ENCODE data around the gene HSD3B2. TPM values are rescaled to one million over a fixed set of nuclear protein-coding genes. Genes with fewer than 3 reads are reported as not detected.

HSD3B2 gene
- total RNA-seq, 2 donors from 2014 or later: 2.2 to 27.2 TPM

GRCh38 chr1:119394085-119394484 is 20.9 kb upstream of the HSD3B2 start:
- intact Hi-C loops (cut with DNase I): no loop called here
- peak; percentile 58 for DNase-seq
- no peak overlapping the region for H3K4me3 ChIP-seq
- H3K27ac ChIP-seq: no peak overlapping the region
- TF ChIP-seq CTCF (IDR thresholded peaks at IDR 0.05): no peak
- H3K36me3 ChIP-seq: no peaks in the 10 kb centered on the region
- no peaks in the 10 kb centered on the region for H3K4me1 ChIP-seq
- H3K9ac ChIP-seq (ENCODE audit: low read depth in 2 of 2, low read length in 2 of 2): no peak overlapping the region
- no peaks in the 10 kb centered on the region for H3K27me3 ChIP-seq
- H3K9me3 ChIP-seq: no peaks in the 10 kb centered on the region

GRCh38 chr1:119396982-119397381 is 18.0 kb upstream of the HSD3B2 start:
- H3K9me3 ChIP-seq: no peaks in the 10 kb centered on the region
- H3K36me3 ChIP-seq: no peaks in the 10 kb centered on the region
- no peaks in the 10 kb centered on the region for H3K27me3 ChIP-seq
- intact Hi-C loops (cut with DNase I): no loop called here
- H3K9ac ChIP-seq (ENCODE audit: low read depth in 2 of 2, low read length in 2 of 2): no peak overlapping the region
- no peak for TF ChIP-seq CTCF (IDR thresholded peaks at IDR 0.05)
- H3K4me3 ChIP-seq: no peak overlapping the region
- no peaks in the 10 kb centered on the region for H3K4me1 ChIP-seq
- no peak for DNase-seq
- no peak overlapping the region for H3K27ac ChIP-seq

GRCh38 chr1:119397986-119398385 is 17.0 kb upstream of the HSD3B2 start:
- TF ChIP-seq CTCF (IDR thresholded peaks at IDR 0.05): no peak
- Histone ChIP-seq H3K4me1 (no peaks in the 10 kb centered on the region), H3K36me3 (no peaks in the 10 kb centered on the region), H3K9me3 (no peaks in the 10 kb centered on the region), H3K9ac (ENCODE audit: low read depth in 2 of 2, low read length in 2 of 2) (no peak overlapping the region), H3K27ac (no peak overlapping the region), H3K4me3 (no peak overlapping the region), H3K27me3 (no peaks in the 10 kb centered on the region)
- DNase-seq: no peak
- intact Hi-C loops (cut with DNase I): no loop called here

GRCh38 chr1:119404736-119405135 is 10.2 kb upstream of the HSD3B2 start:
- no peaks in the 10 kb centered on the region for H3K4me1 ChIP-seq
- no peaks in the 10 kb centered on the region for H3K36me3 ChIP-seq
- intact Hi-C loops (cut with DNase I): no loop called here
- no peak for DNase-seq
- no peaks in the 10 kb centered on the region for H3K27me3 ChIP-seq
- no peak overlapping the region for H3K9ac ChIP-seq (ENCODE audit: low read depth in 2 of 2, low read length in 2 of 2)
- no peak overlapping the region for H3K4me3 ChIP-seq
- no peak overlapping the region for H3K27ac ChIP-seq
- no peak for TF ChIP-seq CTCF (IDR thresholded peaks at IDR 0.05)
- H3K9me3 ChIP-seq: no peaks in the 10 kb centered on the region

GRCh38 chr1:119409731-119410130 is 5.2 kb upstream of the HSD3B2 start:
- no peak overlapping the region for H3K27ac ChIP-seq
- DNase-seq: no peak
- no peak for TF ChIP-seq CTCF (IDR thresholded peaks at IDR 0.05)
- H3K36me3 ChIP-seq: no peaks in the 10 kb centered on the region
- H3K9ac ChIP-seq (ENCODE audit: low read depth in 2 of 2, low read length in 2 of 2): no peak overlapping the region
- H3K27me3 ChIP-seq: no peaks in the 10 kb centered on the region
- H3K4me1 ChIP-seq: no peaks in the 10 kb centered on the region
- no peaks in the 10 kb centered on the region for H3K9me3 ChIP-seq
- intact Hi-C loops (cut with DNase I): no loop called here
- no peak overlapping the region for H3K4me3 ChIP-seq

GRCh38 chr1:119410961-119411360 is 4.0 kb upstream of the HSD3B2 start:
- no peak overlapping the region for H3K27ac ChIP-seq
- H3K9ac ChIP-seq (ENCODE audit: low read depth in 2 of 2, low read length in 2 of 2): no peak overlapping the region
- no peaks in the 10 kb centered on the region for H3K4me1 ChIP-seq
- intact Hi-C loops (cut with DNase I): no loop called here
- H3K4me3 ChIP-seq: no peak overlapping the region
- no peaks in the 10 kb centered on the region for H3K9me3 ChIP-seq
- DNase-seq: no peak
- TF ChIP-seq CTCF (IDR thresholded peaks at IDR 0.05): no peak
- no peaks in the 10 kb centered on the region for H3K27me3 ChIP-seq
- H3K36me3 ChIP-seq: no peaks in the 10 kb centered on the region
